Neural cell (in vitro differentiated cells): Measurements from ENCODE around the gene RARG.

ENCODE experiments used
- EP300 ChIP-seq: fragments of 450-650 bp; conservative IDR thresholded peaks from 2 replicates; pipeline ENCODE4 v1.6.1; 2014; ENCODE audit warnings: antibody characterized with exemption, mild to moderate bottlenecking, moderate library complexity; ENCODE audit not compliant: poor library complexity, severe bottlenecking
- EZH2 ChIP-seq: fragments of 200-600, 300-800 bp; shearing (Covaris generic), sonication (generic); IDR thresholded peaks from 2 replicates; pipeline ENCODE4 v1.6.1; 2014; ENCODE audit warnings: antibody characterized with exemption, low read length, borderline replicate concordance, mild to moderate bottlenecking; ENCODE audit not compliant: insufficient read depth, poor library complexity, severe bottlenecking
- MXI1 ChIP-seq: fragments of 450-650 bp; conservative IDR thresholded peaks from 2 replicates; pipeline ENCODE4 v1.6.1; 2014; ENCODE audit warnings: antibody characterized with exemption, mild to moderate bottlenecking; ENCODE audit not compliant: poor library complexity, severe bottlenecking
- POLR2AphosphoS5 ChIP-seq: IDR thresholded peaks from 2 replicates; pipeline ENCODE4 v1.6.1; 2012
- RAD21 ChIP-seq: fragments of 450-650 bp; conservative IDR thresholded peaks from 2 replicates; pipeline ENCODE4 v1.6.1; 2014; ENCODE audit warnings: antibody characterized with exemption, mild to moderate bottlenecking, moderate library complexity
- TAF1 ChIP-seq: IDR thresholded peaks from 2 replicates; pipeline ENCODE4 v1.6.1; 2012; ENCODE audit warnings: low read depth
- TF ChIP-seq, protein P1 (sequence below): fragments of 450-650 bp; IDR thresholded peaks from 2 replicates; pipeline ENCODE4 v1.5.1; 2014; ENCODE audit warnings: antibody characterized with exemption, mild to moderate bottlenecking, moderate library complexity; ENCODE audit not compliant: poor library complexity, severe bottlenecking
- TF ChIP-seq, protein P2 (sequence below): IDR thresholded peaks from 2 replicates; pipeline ENCODE4 v1.6.1; 2012; ENCODE audit warnings: borderline replicate concordance

DNA sequence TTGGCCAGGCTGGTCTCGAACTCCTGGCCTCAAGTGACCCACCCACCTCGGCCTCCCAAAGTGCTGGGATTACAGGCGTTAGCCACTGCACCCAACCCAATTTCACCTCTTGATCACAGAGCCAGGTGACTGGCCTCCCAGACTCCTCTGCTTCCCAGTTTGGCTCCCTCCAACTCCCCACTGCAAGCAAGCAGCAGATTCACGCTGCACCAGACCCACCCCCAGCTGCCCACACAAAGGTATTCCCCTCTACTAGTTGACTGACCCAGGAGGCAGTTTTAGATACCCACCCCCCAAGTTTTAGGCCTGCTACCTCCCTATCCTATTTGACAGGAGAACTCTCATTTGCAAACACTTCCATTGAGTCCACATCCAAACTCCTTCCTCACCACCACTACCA is 5.2 kb downstream of the RARG start:
- TF ChIP-seq, protein P1, sequence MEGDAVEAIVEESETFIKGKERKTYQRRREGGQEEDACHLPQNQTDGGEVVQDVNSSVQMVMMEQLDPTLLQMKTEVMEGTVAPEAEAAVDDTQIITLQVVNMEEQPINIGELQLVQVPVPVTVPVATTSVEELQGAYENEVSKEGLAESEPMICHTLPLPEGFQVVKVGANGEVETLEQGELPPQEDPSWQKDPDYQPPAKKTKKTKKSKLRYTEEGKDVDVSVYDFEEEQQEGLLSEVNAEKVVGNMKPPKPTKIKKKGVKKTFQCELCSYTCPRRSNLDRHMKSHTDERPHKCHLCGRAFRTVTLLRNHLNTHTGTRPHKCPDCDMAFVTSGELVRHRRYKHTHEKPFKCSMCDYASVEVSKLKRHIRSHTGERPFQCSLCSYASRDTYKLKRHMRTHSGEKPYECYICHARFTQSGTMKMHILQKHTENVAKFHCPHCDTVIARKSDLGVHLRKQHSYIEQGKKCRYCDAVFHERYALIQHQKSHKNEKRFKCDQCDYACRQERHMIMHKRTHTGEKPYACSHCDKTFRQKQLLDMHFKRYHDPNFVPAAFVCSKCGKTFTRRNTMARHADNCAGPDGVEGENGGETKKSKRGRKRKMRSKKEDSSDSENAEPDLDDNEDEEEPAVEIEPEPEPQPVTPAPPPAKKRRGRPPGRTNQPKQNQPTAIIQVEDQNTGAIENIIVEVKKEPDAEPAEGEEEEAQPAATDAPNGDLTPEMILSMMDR, result no peak
- no peak for TF ChIP-seq RAD21
- TF ChIP-seq EP300, result no peak
- TF ChIP-seq, protein P2, sequence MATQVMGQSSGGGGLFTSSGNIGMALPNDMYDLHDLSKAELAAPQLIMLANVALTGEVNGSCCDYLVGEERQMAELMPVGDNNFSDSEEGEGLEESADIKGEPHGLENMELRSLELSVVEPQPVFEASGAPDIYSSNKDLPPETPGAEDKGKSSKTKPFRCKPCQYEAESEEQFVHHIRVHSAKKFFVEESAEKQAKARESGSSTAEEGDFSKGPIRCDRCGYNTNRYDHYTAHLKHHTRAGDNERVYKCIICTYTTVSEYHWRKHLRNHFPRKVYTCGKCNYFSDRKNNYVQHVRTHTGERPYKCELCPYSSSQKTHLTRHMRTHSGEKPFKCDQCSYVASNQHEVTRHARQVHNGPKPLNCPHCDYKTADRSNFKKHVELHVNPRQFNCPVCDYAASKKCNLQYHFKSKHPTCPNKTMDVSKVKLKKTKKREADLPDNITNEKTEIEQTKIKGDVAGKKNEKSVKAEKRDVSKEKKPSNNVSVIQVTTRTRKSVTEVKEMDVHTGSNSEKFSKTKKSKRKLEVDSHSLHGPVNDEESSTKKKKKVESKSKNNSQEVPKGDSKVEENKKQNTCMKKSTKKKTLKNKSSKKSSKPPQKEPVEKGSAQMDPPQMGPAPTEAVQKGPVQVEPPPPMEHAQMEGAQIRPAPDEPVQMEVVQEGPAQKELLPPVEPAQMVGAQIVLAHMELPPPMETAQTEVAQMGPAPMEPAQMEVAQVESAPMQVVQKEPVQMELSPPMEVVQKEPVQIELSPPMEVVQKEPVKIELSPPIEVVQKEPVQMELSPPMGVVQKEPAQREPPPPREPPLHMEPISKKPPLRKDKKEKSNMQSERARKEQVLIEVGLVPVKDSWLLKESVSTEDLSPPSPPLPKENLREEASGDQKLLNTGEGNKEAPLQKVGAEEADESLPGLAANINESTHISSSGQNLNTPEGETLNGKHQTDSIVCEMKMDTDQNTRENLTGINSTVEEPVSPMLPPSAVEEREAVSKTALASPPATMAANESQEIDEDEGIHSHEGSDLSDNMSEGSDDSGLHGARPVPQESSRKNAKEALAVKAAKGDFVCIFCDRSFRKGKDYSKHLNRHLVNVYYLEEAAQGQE, result no peak
- TF ChIP-seq EZH2, result no peak
- no peak for TF ChIP-seq POLR2AphosphoS5
- no peak for TF ChIP-seq MXI1
- TF ChIP-seq TAF1, result no peak
